Measurements from ENCODE around the gene IER5L. TPM values are rescaled to one million over a fixed set of nuclear protein-coding genes. Genes with fewer than 3 reads are reported as not detected.

The IER5L gene
- total RNA-seq, 2 donors from 2014 or later, result 6.8 to 8.1 TPM

- Histone ChIP-seq H3K4me3 (ENCODE audit: low read length) (peak overlapping the region; percentile 82), H3K36me3 (ENCODE audit: control insufficient read depth, insufficient read depth, low read length) (no peaks in the 10 kb centered on the region), H3K4me1 (ENCODE audit: control insufficient read depth, insufficient read depth, low read length) (peaks cover 18% of the 10 kb centered on the region), H3K27me3 (ENCODE audit: control insufficient read depth, insufficient read depth, low read length, poor library complexity, severe bottlenecking) (peaks cover 23% of the 10 kb centered on the region), H3K9me3 (ENCODE audit: control insufficient read depth, low read length) (no peaks in the 10 kb centered on the region), H3K27ac (ENCODE audit: low read depth, low read length) (peak overlapping the region; percentile 89), H3K9ac (ENCODE audit: extremely low read depth, low read length, poor library complexity, severe bottlenecking) (no peak overlapping the region)
- 2 to 3% methylated on average over 12 to 44 of the region's 45 CpGs for WGBS, 2 experiments (ENCODE audit: insufficient coverage in 1 of 2, insufficient read length in 1 of 2)
- TF ChIP-seq, protein P1, sequence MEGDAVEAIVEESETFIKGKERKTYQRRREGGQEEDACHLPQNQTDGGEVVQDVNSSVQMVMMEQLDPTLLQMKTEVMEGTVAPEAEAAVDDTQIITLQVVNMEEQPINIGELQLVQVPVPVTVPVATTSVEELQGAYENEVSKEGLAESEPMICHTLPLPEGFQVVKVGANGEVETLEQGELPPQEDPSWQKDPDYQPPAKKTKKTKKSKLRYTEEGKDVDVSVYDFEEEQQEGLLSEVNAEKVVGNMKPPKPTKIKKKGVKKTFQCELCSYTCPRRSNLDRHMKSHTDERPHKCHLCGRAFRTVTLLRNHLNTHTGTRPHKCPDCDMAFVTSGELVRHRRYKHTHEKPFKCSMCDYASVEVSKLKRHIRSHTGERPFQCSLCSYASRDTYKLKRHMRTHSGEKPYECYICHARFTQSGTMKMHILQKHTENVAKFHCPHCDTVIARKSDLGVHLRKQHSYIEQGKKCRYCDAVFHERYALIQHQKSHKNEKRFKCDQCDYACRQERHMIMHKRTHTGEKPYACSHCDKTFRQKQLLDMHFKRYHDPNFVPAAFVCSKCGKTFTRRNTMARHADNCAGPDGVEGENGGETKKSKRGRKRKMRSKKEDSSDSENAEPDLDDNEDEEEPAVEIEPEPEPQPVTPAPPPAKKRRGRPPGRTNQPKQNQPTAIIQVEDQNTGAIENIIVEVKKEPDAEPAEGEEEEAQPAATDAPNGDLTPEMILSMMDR (conservative IDR thresholded peaks at IDR 0.05), result no peak
- peak overlapping the region; percentile 80 for H3K4me3 Mint-ChIP-seq
- peak; percentile 96 for DNase-seq
- H3K4me1 Mint-ChIP-seq, result peaks cover 36% of the 10 kb centered on the region
- H3K27me3 Mint-ChIP-seq (ENCODE audit: insufficient read depth), result peaks cover 46% of the 10 kb centered on the region
- no peaks in the 10 kb centered on the region for H3K9me3 Mint-ChIP-seq
- peak overlapping the region; percentile 84 for H3K27ac Mint-ChIP-seq
- no peaks in the 10 kb centered on the region for H3K36me3 Mint-ChIP-seq (ENCODE audit: low read depth)
These were observed 714 bp upstream of the IER5L start for GRCh38 chr9:129178568-129179382.

DNA sequence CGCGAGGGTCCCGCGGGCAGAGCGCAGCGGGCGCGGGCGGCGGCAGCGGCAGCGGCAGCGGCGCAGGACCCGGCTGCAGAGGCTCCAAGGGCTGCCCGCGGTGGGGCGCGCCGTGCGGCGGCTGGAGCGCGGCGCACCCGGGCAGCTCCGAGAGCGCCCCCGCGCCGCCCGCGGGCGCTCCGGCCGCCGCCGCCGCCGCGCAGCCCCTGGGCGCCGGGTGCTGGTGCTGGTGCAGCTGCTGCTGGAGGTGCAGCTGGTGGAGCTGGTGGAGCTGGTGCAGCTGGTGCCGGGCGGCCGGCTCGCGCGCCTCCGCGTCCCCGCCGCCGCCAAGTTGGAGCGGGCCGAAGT is 644 bp downstream of the IER5L start:
- Histone ChIP-seq H3K9me3 (ENCODE audit: control insufficient read depth, low read length) (no peaks in the 10 kb centered on the region), H3K4me3 (ENCODE audit: low read length) (peak overlapping the region; percentile 82), H3K9ac (ENCODE audit: extremely low read depth, low read length, poor library complexity, severe bottlenecking) (no peak overlapping the region), H3K36me3 (ENCODE audit: control insufficient read depth, insufficient read depth, low read length) (no peaks in the 10 kb centered on the region), H3K27ac (ENCODE audit: low read depth, low read length) (peak overlapping the region; percentile 83), H3K4me1 (ENCODE audit: control insufficient read depth, insufficient read depth, low read length) (peaks cover 18% of the 10 kb centered on the region), H3K27me3 (ENCODE audit: control insufficient read depth, insufficient read depth, low read length, poor library complexity, severe bottlenecking) (peaks cover 36% of the 10 kb centered on the region)
- Mint-ChIP-seq H3K27me3 (ENCODE audit: insufficient read depth) (peaks cover 48% of the 10 kb centered on the region), H3K9me3 (no peaks in the 10 kb centered on the region), H3K27ac (no peak overlapping the region), H3K36me3 (ENCODE audit: low read depth) (no peaks in the 10 kb centered on the region), H3K4me3 (peak overlapping the region; percentile 80), H3K4me1 (peaks cover 31% of the 10 kb centered on the region)
- DNase-seq, result no peak
- 0% methylated on average over 16 to 56 of the region's 56 CpGs for WGBS, 2 experiments (ENCODE audit: insufficient coverage in 1 of 2, insufficient read length in 1 of 2)
- TF ChIP-seq, protein P1 (conservative IDR thresholded peaks at IDR 0.05), result no peak

DNA sequence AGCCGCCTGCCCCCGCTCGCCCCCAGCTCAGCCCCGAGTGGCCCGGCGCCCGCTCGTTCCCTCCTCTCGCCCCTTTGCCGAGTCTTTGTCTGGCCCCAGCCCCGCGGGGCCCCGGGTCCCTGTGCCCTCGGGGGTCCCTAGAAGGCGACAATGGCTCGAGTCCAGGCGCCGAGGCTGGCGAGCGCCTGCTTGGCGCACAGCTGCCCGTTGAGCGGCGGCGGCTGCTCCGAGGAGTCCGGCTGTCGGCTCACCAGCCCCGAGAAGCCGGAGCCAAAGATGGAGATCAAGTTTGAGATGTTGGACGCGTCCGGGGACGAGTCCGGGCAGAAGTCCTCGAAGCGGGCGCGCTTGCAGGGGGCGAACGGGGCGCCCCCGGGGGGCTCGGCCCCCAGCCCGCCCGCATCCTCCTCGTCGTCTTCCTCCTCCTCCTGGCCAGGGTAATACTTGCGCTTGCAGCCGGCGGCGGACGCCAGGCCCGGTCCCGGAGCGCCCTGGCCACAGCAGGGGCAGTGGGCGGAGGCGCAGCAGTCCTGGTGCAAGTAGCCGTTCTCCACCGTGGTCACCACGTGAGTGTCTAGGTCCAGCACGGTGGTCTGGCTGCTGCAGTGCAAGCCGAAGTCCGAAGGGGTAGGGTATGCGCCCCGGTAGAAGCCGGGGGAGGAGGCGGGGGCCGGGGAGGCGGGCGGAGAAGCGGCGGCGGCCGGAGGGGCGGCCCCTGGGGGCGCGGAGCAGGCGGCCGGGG is 1.2 kb downstream of the IER5L start:
- TF ChIP-seq, protein P1 (conservative IDR thresholded peaks at IDR 0.05), result no peak
- WGBS, 2 experiments (ENCODE audit: insufficient coverage in 1 of 2, insufficient read length in 1 of 2), result 1% methylated on average over 41 to 80 of the region's 80 CpGs
- Histone ChIP-seq H3K27me3 (ENCODE audit: control insufficient read depth, insufficient read depth, low read length, poor library complexity, severe bottlenecking) (peaks cover 35% of the 10 kb centered on the region), H3K4me3 (ENCODE audit: low read length) (peak overlapping the region; percentile 90), H3K36me3 (ENCODE audit: control insufficient read depth, insufficient read depth, low read length) (no peaks in the 10 kb centered on the region), H3K27ac (ENCODE audit: low read depth, low read length) (peak overlapping the region; percentile 60), H3K9ac (ENCODE audit: extremely low read depth, low read length, poor library complexity, severe bottlenecking) (peak overlapping the region; percentile 63), H3K4me1 (ENCODE audit: control insufficient read depth, insufficient read depth, low read length) (peaks cover 13% of the 10 kb centered on the region), H3K9me3 (ENCODE audit: control insufficient read depth, low read length) (no peaks in the 10 kb centered on the region)
- Mint-ChIP-seq H3K4me1 (peaks cover 26% of the 10 kb centered on the region), H3K27ac (no peak overlapping the region), H3K9me3 (no peaks in the 10 kb centered on the region), H3K36me3 (ENCODE audit: low read depth) (no peaks in the 10 kb centered on the region), H3K4me3 (peak overlapping the region; percentile 80), H3K27me3 (ENCODE audit: insufficient read depth) (peaks cover 48% of the 10 kb centered on the region)
- peak; percentile 82 for DNase-seq

All from endodermal cell (in vitro differentiated cells).